Stimulated activated CD8-positive, alpha-beta memory T cell treated with anti-CD3 and anti-CD28 coated beads, Interleukin-2, amount 100 ng/mL, for 48 hours (primary cell): Measurements from ENCODE around the gene CTAG1B.
"Not testable (repeated sequence)": the region's sequence is repeated elsewhere in the genome, so short reads cannot be mapped to it uniquely, and the experiment has no call there.

Source experiments
- DNase-seq, 2 donors: peaks; one replicate each; pipeline ENCODE4 v3.0.0-alpha.2; 2020; ENCODE audit warnings: low read depth in 2 of 2

Gene CTAG1B

DNA sequence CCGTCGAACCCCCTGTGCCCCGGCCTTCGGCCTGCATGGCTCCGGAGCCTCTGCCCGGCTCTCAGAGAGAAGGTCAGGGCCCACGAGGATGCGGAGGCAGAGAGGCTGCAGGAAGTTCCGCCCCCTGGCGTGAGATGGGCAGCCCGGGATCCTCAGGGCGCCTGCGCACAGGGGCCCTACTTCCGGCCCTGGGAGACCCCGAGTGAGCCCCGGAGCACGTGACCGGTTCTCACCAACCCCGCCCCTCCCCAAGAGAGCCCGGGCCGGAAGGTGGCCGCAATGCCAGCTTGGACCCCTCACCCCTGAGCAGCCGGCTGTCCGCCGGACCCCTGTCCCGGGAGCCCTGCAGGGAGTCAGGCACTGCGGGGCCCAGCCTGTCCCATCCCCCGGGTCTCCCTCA is at the start of gene CTAG1B:
TSS of gene CTAG1B (minus strand) at position 101 of the 400 bp plus-strand sequence. CDS start at position 37, 64 bp downstream.
- not testable (repeated sequence) for DNase-seq

- DNase-seq: no peak
Observed at GRCh38 chrX:154661899-154662298, 42.8 kb upstream of the CTAG1B start.

- DNase-seq: no peak
Observed at GRCh38 chrX:154661170-154661569, 42.1 kb upstream of the CTAG1B start.

- no peak for DNase-seq
Observed at GRCh38 chrX:154660541-154660940, 41.5 kb upstream of the CTAG1B start.

DNA sequence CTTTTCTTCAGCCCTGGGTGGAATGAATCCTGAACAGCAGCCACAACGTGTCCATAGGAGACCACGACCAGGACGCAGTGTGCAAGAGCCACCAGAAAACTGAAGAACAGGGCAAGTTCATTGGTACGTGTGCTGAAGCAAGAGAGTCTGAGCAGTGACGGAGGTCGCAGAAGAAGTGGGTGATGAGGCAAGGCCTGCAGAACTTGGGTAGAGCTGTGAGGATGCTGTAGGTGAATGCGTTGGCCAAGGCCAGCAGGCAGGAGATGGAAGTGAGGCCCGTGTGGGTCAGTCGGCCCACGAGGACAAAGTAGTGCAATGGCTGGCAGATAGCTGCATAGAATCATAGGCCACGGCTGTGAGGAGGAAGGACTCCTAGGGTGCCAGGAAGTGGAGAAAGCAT is 39.9 kb upstream of the CTAG1B start:
- no peak for DNase-seq

- no peak for DNase-seq
Observed at GRCh38 chrX:154658187-154658586, 39.1 kb upstream of the CTAG1B start.

- DNase-seq: no peak
Observed at GRCh38 chrX:154657226-154657805, 38.2 kb upstream of the CTAG1B start.

- no peak for DNase-seq
Observed at GRCh38 chrX:154655786-154656185, 36.7 kb upstream of the CTAG1B start.

DNA sequence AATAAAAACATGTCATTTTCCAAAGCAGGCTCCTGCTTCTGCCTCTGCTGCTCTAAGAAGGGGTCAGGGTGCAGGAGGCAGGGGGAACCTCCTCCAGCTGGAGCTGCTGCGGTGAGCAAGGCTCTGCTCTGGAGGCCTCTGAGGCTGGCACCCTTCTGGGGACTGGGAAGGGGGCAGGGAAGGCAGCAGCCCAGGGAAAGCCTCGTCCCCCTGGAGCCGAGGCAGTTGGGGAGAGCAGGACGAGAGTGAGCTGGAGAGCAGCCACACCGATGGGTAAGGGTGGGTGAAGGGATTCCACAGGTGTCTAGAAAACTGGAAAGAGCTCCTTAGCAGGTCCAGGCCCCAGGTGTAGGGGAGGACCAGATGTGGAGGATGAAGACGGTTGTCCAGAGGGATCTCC is 36.3 kb upstream of the CTAG1B start:
- DNase-seq: no peak

DNA sequence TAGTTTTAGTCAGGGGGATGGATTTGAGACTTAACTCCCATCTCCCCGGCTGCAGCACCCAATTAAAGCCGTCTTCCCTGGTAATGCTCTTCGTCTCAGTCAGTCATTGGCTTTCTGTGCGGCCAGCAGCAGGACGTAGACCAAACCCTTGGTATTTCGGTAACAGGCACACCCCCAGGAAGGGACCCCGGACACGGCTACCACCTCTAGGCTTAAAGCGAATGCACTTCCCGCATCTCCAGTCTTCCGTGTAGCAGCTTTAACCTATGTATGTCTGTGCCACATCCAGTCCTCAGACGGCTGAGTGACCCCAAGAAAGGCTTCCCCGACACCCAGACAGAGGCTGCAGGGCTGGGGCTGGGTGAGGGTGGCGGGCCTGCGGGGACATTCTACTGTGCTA is 35.8 kb upstream of the CTAG1B start:
- DNase-seq: no peak

DNA sequence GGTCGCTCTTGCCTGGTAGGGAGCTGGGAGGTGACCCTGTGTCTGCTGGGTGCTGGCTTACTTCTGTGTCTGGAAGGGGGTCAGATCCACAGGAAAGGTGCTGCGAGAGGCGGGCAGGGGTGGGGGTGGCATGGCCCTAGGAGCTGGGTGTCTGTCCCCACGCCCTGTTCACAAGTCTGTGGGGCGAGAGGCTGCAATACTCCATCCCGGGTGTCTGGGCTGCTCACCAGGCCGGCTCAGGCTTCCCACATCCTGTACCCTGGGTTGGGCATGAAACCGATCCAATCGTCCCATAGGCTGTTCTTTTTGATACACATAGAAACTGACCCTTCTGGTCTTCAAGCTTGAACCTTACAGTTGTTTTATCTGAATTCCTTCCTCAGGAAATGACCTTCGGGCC is 35.3 kb upstream of the CTAG1B start:
- DNase-seq: no peak

DNA sequence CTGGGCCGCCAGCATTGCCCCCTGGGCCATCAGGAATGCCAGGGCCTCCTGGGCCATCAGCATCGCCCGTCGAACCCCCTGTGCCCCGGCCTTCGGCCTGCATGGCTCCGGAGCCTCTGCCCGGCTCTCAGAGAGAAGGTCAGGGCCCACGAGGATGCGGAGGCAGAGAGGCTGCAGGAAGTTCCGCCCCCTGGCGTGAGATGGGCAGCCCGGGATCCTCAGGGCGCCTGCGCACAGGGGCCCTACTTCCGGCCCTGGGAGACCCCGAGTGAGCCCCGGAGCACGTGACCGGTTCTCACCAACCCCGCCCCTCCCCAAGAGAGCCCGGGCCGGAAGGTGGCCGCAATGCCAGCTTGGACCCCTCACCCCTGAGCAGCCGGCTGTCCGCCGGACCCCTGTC is 34.3 kb upstream of the CTAG1B start, which contains the start of gene CTAG2:
TSS of gene CTAG2 (minus strand) at position 167 of the 400 bp plus-strand sequence. CDS start at position 103, 64 bp downstream.
- not testable (repeated sequence) for DNase-seq

DNA sequence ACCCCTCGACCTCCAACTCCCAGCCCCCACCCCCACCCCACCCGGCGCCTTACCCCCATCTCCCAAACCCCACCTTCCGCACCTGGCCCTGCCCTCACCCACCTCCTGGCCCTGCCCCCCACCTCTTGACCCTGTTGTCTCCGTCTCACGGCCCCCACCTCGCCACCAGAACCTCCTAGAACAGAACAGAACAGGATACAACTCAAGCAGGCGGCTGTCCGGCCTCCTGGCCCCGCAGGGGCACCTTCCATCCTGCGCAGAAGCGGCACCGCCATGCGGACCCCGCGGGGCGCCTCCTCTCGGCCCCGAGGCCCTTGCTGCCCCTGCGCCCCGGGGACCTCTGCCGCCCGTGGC is 33.9 kb upstream of the CTAG1B start:
- no peak for DNase-seq

GRCh38 chrX:154652311-154653047 is 33.4 kb upstream of the CTAG1B start:
- DNase-seq: no peak

- DNase-seq: no peak
Observed at GRCh38 chrX:154650221-154650510, 31.1 kb upstream of the CTAG1B start.

GRCh38 chrX:154649503-154650220 is 30.6 kb upstream of the CTAG1B start:
- no peak for DNase-seq

GRCh38 chrX:154648931-154649330 is 29.8 kb upstream of the CTAG1B start:
- no peak for DNase-seq

DNA sequence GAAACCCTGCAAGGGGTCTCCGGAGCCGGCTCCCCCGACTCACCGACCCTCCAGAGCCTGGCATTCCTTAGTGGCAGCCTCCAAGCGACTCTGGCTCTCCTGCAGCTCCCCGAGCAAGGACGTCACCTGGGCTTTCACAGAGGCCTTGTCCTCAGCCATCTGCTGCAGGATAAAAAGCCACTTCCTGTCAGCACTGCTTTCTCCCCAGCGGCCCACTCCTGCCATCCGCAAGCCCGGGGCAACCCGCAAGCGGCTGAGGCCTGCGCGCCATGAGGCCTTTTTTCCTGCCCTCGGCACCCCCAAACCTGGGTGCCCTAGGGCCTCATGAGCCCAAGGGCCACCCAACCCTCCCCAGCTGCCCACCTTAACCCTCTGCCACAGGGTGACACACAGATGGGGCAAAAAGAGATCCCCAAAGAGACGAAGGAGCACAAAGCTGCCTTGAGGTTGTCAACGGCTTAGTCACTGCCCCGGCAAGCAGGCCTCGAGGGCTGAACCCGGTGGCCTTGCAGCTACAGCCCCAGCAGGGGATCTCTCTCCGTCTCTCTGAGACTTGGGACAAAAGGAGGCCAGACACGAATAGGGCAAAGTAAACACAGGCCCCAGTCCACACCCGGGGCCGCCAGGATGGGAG is 26.8 kb upstream of the CTAG1B start:
- not testable (repeated sequence) for DNase-seq

DNA sequence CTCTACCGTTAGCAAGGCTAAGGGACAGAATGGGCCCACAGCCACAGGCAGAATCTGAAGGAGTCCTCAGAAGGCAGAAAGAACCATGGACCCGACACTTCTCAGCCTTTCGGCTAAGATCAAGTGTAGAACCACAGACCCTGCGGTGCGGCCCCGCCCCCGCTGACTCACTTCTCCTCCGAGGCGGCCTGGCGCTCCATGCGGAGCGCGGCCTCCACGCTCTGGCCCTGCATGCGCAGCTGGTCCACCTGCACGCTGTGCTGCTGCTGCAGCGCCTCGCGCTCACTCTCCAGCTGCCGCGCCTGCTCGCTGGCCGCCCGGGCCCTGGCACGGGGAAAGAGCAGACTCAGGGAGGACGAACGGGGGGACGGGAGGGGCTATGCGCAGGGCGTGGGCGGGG is 24.6 kb upstream of the CTAG1B start:
- DNase-seq: not testable (repeated sequence)

GRCh38 chrX:154641740-154642139 is 22.7 kb upstream of the CTAG1B start:
- not testable (repeated sequence) for DNase-seq

GRCh38 chrX:154633661-154634060 is 14.6 kb upstream of the CTAG1B start:
- DNase-seq: not testable (repeated sequence)

DNA sequence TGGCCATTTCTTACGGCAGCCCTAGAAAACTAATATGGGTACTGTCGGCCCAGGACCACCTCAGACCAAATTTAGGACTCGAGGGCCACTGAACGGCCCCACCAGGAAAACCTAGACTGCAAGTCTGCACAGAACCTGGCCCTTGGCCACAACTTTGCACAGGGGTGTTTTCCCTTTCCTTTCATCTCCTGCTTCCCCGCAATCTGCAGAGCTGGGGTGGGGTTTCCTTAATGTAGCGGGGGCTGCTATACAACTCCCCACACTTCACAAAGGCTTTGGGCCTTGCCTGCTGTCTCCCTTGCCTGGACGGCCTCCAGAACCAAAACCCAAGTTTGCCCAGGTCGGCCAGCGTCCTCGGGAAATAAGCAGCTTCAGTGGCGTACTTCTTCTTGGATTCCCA is 11.9 kb upstream of the CTAG1B start:
- not testable (repeated sequence) for DNase-seq

DNA sequence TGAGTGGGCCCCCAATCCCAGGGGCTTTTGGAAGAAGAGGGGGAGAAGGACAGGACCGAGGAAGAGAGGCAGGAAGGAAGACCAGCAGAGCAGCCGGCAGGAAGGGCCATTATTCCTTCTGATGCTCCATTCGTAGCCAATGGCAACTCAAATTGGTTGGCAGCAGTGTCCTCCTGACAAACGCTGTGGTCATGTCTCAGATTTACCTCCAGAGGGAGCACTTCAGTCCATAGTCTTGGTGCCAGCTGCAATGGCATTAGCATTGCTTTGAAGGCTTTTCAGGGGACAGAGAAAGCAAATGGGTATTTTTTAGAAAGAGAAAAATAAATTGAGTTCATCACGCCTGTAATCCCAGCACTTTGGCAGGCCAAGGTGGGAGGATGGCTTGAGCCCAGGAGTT is 9.9 kb upstream of the CTAG1B start:
- not testable (repeated sequence) for DNase-seq
